Smooth muscle cell (in vitro differentiated cells): Measurements from ENCODE around the gene NUCB1. TPM values are rescaled to one million over a fixed set of nuclear protein-coding genes. Genes with fewer than 3 reads are reported as not detected.
"Not testable (repeated sequence)": the region's sequence is repeated elsewhere in the genome, so short reads cannot be mapped to it uniquely, and the experiment has no call there.

Source experiments
- DNase-seq: peaks from one replicate; lab custom pipeline; 2025; ENCODE audit not compliant: unreplicated experiment; lab: John Stamatoyannopoulos, UW
- H2AFZ ChIP-seq: fragments of 200-600 bp; sonication (generic); 2 replicates; pipeline ENCODE4 v1.6.0; 2016; ENCODE audit warnings: antibody characterized with exemption, low read depth, mild to moderate bottlenecking
- H3F3A ChIP-seq: fragments of 200-600 bp; sonication (generic); 2 replicates; pipeline ENCODE4 v1.6.0; 2017; ENCODE audit warnings: antibody characterized with exemption, low read depth
- H3K27ac ChIP-seq: fragments of 200-600 bp; sonication (generic); 2 replicates; pipeline ENCODE4 v1.5.1; 2016; ENCODE audit warnings: low read depth, mild to moderate bottlenecking
- H3K27me3 ChIP-seq: fragments of 200-600 bp; sonication (generic); 2 replicates; pipeline ENCODE4 v1.6.1; 2016; ENCODE audit warnings: low read depth, mild to moderate bottlenecking
- H3K36me3 ChIP-seq: fragments of 200-600 bp; sonication (generic); 2 replicates; pipeline ENCODE4 v1.5.1; 2016; ENCODE audit warnings: low read depth
- H3K4me1 ChIP-seq: fragments of 200-600 bp; sonication (generic); 2 replicates; pipeline ENCODE4 v1.5.1; 2016; ENCODE audit warnings: low read depth
- H3K4me2 ChIP-seq: fragments of 200-600 bp; sonication (generic); 2 replicates; pipeline ENCODE4 v1.6.0; 2016; ENCODE audit warnings: mild to moderate bottlenecking
- H3K4me3 ChIP-seq: fragments of 200-600 bp; sonication (generic); 2 replicates; pipeline ENCODE4 v1.5.1; 2016; ENCODE audit warnings: mild to moderate bottlenecking
- H3K79me2 ChIP-seq: fragments of 200-600 bp; sonication (generic); 2 replicates; pipeline ENCODE4 v1.6.0; 2016; ENCODE audit warnings: low read depth, mild to moderate bottlenecking
- H3K9ac ChIP-seq: fragments of 200-600 bp; sonication (generic); 2 replicates; pipeline ENCODE4 v1.6.0; 2016; ENCODE audit warnings: low read depth
- H3K9me3 ChIP-seq: fragments of 200-600 bp; sonication (generic); replicated peaks from 2 replicates; pipeline ENCODE4 v1.5.1; 2016; ENCODE audit warnings: low read depth
- H4K20me1 ChIP-seq: fragments of 200-600 bp; sonication (generic); 2 replicates; pipeline ENCODE4 v1.6.0; 2016; ENCODE audit warnings: low read depth
- WGBS: methylation state at CpG from one replicate; pipeline ENCODE4 v1.1.7; 2016; ENCODE audit warnings: low lambda C conversion rate; 5-methylcytosine and 5-hydroxymethylcytosine counted together
- polyA plus RNA-seq: library from polyadenylated mRNA; unstranded; fragments of >200 nt; fragmentation: Nextera tagmentation; extraction: Ambion mirVana; gene quantifications from 2 replicates; pipeline ENCODE4 v1.2.1, GENCODE V29; 2016
- total RNA-seq: library from RNA; depleted of rRNA; stranded (reverse); fragments of >200 nt; gene quantifications from 2 replicates; pipeline ENCODE4 v1.2.3, GENCODE V29; 2014
- TF ChIP-seq, protein P1 (sequence below): fragments of 200-600 bp; sonication (generic); IDR thresholded peaks from 2 replicates; pipeline ENCODE4 v1.5.1; 2017; ENCODE audit warnings: borderline replicate concordance, mild to moderate bottlenecking, antibody characterized with exemption; ENCODE audit not compliant: insufficient read depth, poor library complexity, severe bottlenecking

Gene NUCB1
- total and polyA plus RNA-seq, 2 experiments from 2014 or later = 146 to 329 TPM

DNA sequence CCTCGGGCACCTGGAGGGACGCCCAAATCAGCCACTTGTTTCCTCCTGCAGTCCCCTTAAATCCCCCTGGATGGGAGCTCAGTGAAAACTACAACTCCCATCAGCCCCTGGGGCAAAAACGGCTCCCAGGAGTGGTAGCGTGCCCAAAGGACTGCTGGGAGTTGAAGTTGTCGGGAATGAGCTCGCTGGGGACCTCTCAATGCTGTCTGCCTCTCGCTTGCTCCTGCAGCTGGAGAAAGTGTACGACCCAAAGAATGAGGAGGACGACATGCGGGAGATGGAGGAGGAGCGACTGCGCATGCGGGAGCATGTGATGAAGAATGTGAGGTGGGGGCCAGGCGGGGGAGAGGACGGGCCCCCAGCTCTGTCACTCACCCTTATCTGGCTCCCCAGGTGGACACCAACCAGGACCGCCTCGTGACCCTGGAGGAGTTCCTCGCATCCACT is 18.7 kb downstream of the NUCB1 start:
- no peak overlapping the region for H2AFZ ChIP-seq
- TF ChIP-seq, protein P1, sequence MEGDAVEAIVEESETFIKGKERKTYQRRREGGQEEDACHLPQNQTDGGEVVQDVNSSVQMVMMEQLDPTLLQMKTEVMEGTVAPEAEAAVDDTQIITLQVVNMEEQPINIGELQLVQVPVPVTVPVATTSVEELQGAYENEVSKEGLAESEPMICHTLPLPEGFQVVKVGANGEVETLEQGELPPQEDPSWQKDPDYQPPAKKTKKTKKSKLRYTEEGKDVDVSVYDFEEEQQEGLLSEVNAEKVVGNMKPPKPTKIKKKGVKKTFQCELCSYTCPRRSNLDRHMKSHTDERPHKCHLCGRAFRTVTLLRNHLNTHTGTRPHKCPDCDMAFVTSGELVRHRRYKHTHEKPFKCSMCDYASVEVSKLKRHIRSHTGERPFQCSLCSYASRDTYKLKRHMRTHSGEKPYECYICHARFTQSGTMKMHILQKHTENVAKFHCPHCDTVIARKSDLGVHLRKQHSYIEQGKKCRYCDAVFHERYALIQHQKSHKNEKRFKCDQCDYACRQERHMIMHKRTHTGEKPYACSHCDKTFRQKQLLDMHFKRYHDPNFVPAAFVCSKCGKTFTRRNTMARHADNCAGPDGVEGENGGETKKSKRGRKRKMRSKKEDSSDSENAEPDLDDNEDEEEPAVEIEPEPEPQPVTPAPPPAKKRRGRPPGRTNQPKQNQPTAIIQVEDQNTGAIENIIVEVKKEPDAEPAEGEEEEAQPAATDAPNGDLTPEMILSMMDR = no peak
- H3K79me2 ChIP-seq = no peaks in the 10 kb centered on the region
- H3K9me3 ChIP-seq = no peaks in the 10 kb centered on the region
- no peaks in the 10 kb centered on the region for H4K20me1 ChIP-seq
- H3K4me3 ChIP-seq = no peak overlapping the region
- no peaks in the 10 kb centered on the region for H3F3A ChIP-seq
- 90% methylated on average over 18 of the region's 18 CpGs for WGBS
- no peak overlapping the region for H3K9ac ChIP-seq
- no peaks in the 10 kb centered on the region for H3K4me1 ChIP-seq
- peaks cover 9% of the 10 kb centered on the region for H3K36me3 ChIP-seq
- no peak overlapping the region for H3K4me2 ChIP-seq
- H3K27me3 ChIP-seq = no peaks in the 10 kb centered on the region
- no peak overlapping the region for H3K27ac ChIP-seq
- DNase-seq = no peak

DNA sequence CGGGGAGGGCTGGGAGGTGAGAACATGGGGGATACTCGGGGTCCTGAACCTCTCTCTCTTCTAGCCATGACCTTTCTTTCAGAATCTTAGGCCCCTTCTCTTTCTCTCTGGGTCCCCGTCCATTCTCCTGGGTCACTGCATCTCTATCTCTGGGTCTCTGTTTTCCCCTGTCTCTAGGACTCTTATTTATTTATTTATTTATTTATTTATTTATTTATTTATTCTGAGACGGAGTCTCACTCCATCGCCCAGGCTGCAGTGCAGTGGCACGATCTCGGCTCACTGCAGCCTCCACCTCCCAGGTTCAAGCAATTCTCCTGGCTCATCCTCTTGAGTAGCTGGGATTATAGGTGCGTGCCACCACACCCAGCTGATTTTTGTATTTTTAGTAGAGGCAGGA is 19.2 kb downstream of the NUCB1 start:
- H3K27ac ChIP-seq, H3K4me3 ChIP-seq, DNase-seq, H3K79me2 ChIP-seq, H3K9ac ChIP-seq, H3F3A ChIP-seq, H3K4me2 ChIP-seq, H3K9me3 ChIP-seq, H3K36me3 ChIP-seq, H4K20me1 ChIP-seq, H3K4me1 ChIP-seq, H3K27me3 ChIP-seq, H2AFZ ChIP-seq: not testable (repeated sequence)
- WGBS = 98% methylated on average over 8 of the region's 8 CpGs

DNA sequence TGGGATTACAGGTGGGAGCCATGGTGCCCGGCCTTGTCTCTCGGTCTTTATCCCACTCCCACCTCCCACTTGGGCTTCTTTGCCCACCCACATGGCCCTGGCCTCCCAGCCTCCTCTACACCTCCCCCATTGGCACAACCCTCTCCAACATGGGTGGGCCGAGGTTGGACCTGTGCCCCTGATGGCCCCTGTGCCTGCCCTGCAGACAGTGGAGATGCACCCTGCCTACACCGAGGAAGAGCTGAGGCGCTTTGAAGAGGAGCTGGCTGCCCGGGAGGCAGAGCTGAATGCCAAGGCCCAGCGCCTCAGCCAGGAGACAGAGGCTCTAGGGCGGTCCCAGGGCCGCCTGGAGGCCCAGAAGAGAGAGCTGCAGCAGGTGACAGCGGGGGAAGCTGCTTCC is 20.8 kb downstream of the NUCB1 start:
- Histone ChIP-seq H3K27ac (no peak overlapping the region), H3K27me3 (no peaks in the 10 kb centered on the region), H3K4me2 (no peak overlapping the region), H2AFZ (no peak overlapping the region), H3K79me2 (no peaks in the 10 kb centered on the region), H3K36me3 (peaks cover 7% of the 10 kb centered on the region), H3F3A (peaks cover 7% of the 10 kb centered on the region), H3K9ac (no peak overlapping the region), H3K4me3 (no peak overlapping the region), H3K9me3 (no peaks in the 10 kb centered on the region), H3K4me1 (no peaks in the 10 kb centered on the region), H4K20me1 (no peaks in the 10 kb centered on the region)
- no peak for DNase-seq
- WGBS = 85% methylated on average over 10 of the region's 10 CpGs
- TF ChIP-seq, protein P1 = no peak

DNA sequence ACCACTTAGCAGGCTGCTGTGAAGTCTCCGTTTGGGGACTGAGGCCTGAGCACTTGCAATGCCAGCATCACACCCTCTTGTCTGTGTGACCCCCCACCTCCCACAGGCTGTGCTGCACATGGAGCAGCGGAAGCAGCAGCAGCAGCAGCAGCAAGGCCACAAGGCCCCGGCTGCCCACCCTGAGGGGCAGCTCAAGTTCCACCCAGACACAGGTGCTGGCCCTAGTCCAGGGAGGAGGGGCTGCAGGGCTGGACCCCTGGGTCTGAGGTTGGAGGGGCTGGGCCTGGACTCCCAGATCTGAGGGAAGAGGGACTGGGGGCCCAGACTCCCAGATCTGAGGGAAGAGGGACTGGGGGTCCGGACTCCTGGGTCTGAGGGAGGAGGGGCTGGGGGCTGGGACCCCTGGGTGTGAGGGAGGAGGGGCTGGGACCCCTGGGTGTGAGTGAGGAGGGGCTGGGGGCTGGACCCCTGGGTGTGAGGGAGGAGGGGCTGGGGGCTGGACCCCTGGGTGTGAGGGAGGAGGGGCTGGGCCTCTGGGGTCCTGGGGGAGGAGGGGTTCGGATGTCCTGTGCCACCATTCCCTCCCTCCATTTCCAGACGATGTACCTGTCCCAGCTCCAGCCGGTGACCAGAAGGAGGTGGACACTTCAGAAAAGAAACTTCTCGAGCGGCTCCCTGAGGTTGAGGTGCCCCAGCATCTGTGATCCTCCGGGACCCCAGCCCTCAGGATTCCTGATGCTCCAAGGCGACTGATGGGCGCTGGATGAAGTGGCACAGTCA is 21.8 kb downstream of the NUCB1 start:
- Histone ChIP-seq H3F3A (peaks cover 7% of the 10 kb centered on the region), H3K27me3 (no peaks in the 10 kb centered on the region), H3K4me1 (no peaks in the 10 kb centered on the region), H3K9ac (no peak overlapping the region), H4K20me1 (no peaks in the 10 kb centered on the region), H3K4me3 (no peak overlapping the region), H3K9me3 (no peaks in the 10 kb centered on the region), H3K4me2 (no peak overlapping the region), H3K79me2 (no peaks in the 10 kb centered on the region), H2AFZ (no peak overlapping the region), H3K36me3 (peaks cover 4% of the 10 kb centered on the region), H3K27ac (no peak overlapping the region)
- no peak for DNase-seq
- TF ChIP-seq, protein P1 = no peak
- WGBS = 91% methylated on average over 8 of the region's 12 CpGs
